K562 (cell line): Measurements from ENCODE around the gene ZMIZ1. TPM values are rescaled to one million over a fixed set of nuclear protein-coding genes. Genes with fewer than 3 reads are reported as not detected.

Experiments used
- BHLHE40 ChIP-seq: IDR thresholded peaks from 2 replicates; pipeline ENCODE4 v1.6.1; 2011; ENCODE audit warnings: low read length, improper control_type of control experiment
- CEBPG ChIP-seq, 3 experiments: fragments of 200-800 bp in 1 of 3; sonication (Bioruptor generic) in 1 of 3; sonication (generic) in 1 of 3; formaldehyde crosslinking in 1 of 3; IDR thresholded peaks in 2 of 3; conservative IDR thresholded peaks in 1 of 3; 2 replicates each; pipeline versions ENCODE4 v1.6.1 to v1.8.0; 2016 to 2022; ENCODE audit warnings: missing compliant biosample characterization in 2 of 3, missing genetic modification characterization in 2 of 3, mild to moderate bottlenecking in 1 of 3, missing genetic modification reagents in 1 of 3
- DIDO1 ChIP-seq: fragments of 450-650 bp; IDR thresholded peaks from 2 replicates; pipeline ENCODE4 v1.6.1; 2016; ENCODE audit warnings: low read depth, missing biosample characterization, missing genetic modification characterization
- EHMT2 ChIP-seq: fragments of 450-650 bp; IDR thresholded peaks from 2 replicates; pipeline ENCODE4 v1.6.1; 2018; ENCODE audit warnings: antibody characterized with exemption
- EZH2 ChIP-seq: IDR thresholded peaks from 2 replicates; pipeline ENCODE4 v1.6.1; 2012; ENCODE audit warnings: low read depth, mild to moderate bottlenecking, inconsistent platforms, low read length, borderline replicate concordance
- KLF16 ChIP-seq: IDR thresholded peaks from 2 replicates; pipeline ENCODE4 v1.6.1; 2016; ENCODE audit warnings: antibody characterized with exemption
- MCM2 ChIP-seq: fragments of 450-650 bp; IDR thresholded peaks from 2 replicates; pipeline ENCODE4 v1.6.1; 2017; ENCODE audit warnings: low read depth, mild to moderate bottlenecking
- MECOM ChIP-seq: fragments of 250-450 bp; sonication (Bioruptor Pico); IDR thresholded peaks from 2 replicates; pipeline ENCODE4 v1.8.0; 2022; ENCODE audit warnings: inconsistent platforms
- PHB2 ChIP-seq: fragments of 450-650 bp; IDR thresholded peaks from 2 replicates; pipeline ENCODE4 v1.6.1; 2017; ENCODE audit warnings: low read depth
- PHTF2 ChIP-seq: fragments of 250-450 bp; sonication (Bioruptor Pico); IDR thresholded peaks from 2 replicates; pipeline ENCODE4 v1.5.0; 2021; ENCODE audit warnings: mild to moderate bottlenecking
- POLR2A ChIP-seq: fragments of 450-650 bp; conservative IDR thresholded peaks from 2 replicates; pipeline ENCODE4 v1.6.1; 2016
- POLR3G ChIP-seq: IDR thresholded peaks from 2 replicates; pipeline ENCODE4 v1.6.1; 2011; ENCODE audit not compliant: insufficient read length, insufficient replicate concordance; ENCODE audit errors: extremely low read depth
- RBM39 ChIP-seq: fragments of 200-400 bp; formaldehyde crosslinking; optimal IDR thresholded peaks from 2 replicates; pipeline ENCODE3; 2018; ENCODE audit warnings: low read depth, low read length
- SAFB2 ChIP-seq: fragments of 200-400 bp; formaldehyde crosslinking; IDR thresholded peaks from 2 replicates; pipeline ENCODE4 v1.6.1; 2018; ENCODE audit warnings: borderline replicate concordance, low read length, low read depth, moderate library complexity; ENCODE audit not compliant: severe bottlenecking
- SIX5 ChIP-seq, 2 experiments: IDR thresholded peaks; 2 replicates each; pipeline ENCODE4 v1.6.1; 2011; ENCODE audit warnings: low read length in 2 of 2, borderline replicate concordance in 1 of 2, low read depth in 1 of 2, mild to moderate bottlenecking in 1 of 2, moderate library complexity in 1 of 2; ENCODE audit not compliant: insufficient read depth in 1 of 2
- SRSF7 ChIP-seq: fragments of 200-400 bp; formaldehyde crosslinking; optimal IDR thresholded peaks from 2 replicates; pipeline ENCODE3; 2017; ENCODE audit warnings: mild to moderate bottlenecking, low read depth, low read length
- TAL1 ChIP-seq: fragments of 450-650 bp; IDR thresholded peaks from 2 replicates; pipeline ENCODE4 v1.6.1; 2016; ENCODE audit warnings: mild to moderate bottlenecking
- YY1 ChIP-seq, 3 experiments: IDR thresholded peaks; 2 replicates each; pipeline ENCODE4 v1.6.1; 2011; ENCODE audit warnings: low read length in 2 of 3, mild to moderate bottlenecking in 2 of 3, moderate library complexity in 2 of 3, borderline replicate concordance in 1 of 3, control low read depth in 1 of 3, low read depth in 1 of 3; ENCODE audit not compliant: insufficient read depth in 3 of 3, insufficient replicate concordance in 2 of 3, control insufficient read depth in 1 of 3, insufficient read length in 1 of 3; ENCODE audit errors: extremely low read depth in 1 of 3
- ZC3H4 ChIP-seq: sonication (generic); formaldehyde crosslinking; IDR thresholded peaks from 2 replicates; pipeline ENCODE4 v1.9.0; 2021; ENCODE audit warnings: missing genetic modification reagents, borderline replicate concordance
- ZFX ChIP-seq: sonication (generic); formaldehyde crosslinking; IDR thresholded peaks from 2 replicates; pipeline ENCODE4 v1.8.0; 2022; ENCODE audit warnings: mild to moderate bottlenecking, missing genetic modification reagents, moderate library complexity
- ZNF696 ChIP-seq: fragments of 250-450 bp; sonication (Bioruptor Pico); conservative IDR thresholded peaks from 2 replicates; pipeline ENCODE4 v1.4.0; 2020; ENCODE audit warnings: mild to moderate bottlenecking, moderate library complexity
- ZNF76 ChIP-seq: fragments of 250-450 bp; sonication (Bioruptor Pico); IDR thresholded peaks from 2 replicates; pipeline ENCODE4 v1.4.0; 2020; ENCODE audit warnings: mild to moderate bottlenecking, moderate library complexity, borderline replicate concordance
- polyA plus RNA-seq, 8 experiments: library from polyadenylated mRNA; depleted of rRNA in 4 of 8; stranded (reverse) in 5 of 8; unstranded in 3 of 8; fragments of >200 nt; fragmentation: Nextera tagmentation in 2 of 8; fragmentation: Illumina TruSeq in 1 of 8; extraction: Ambion mirVana in 2 of 8; extraction: Trizol in 1 of 8; gene quantifications; 2 replicates each; pipeline versions ENCODE4 v1.2.1 to v1.2.3, GENCODE V29; 2011 to 2014; ENCODE audit warnings: inconsistent platforms in 1 of 8, missing spikeins in 1 of 8
- total RNA-seq, 7 experiments: library from RNA; depleted of rRNA in 6 of 7; stranded (reverse); fragments of >200 nt in 6 of 7; fragmentation: Illumina TruSeq in 2 of 7; extraction: Trizol in 2 of 7; gene quantifications; 2 replicates each; pipeline versions ENCODE4 v1.2.1 to v1.2.3, GENCODE V29; 2011 to 2021; ENCODE audit warnings: low replicate concordance in 1 of 7
- TF ChIP-seq, protein P1 (sequence below), 2 experiments: fragments of 150-350 bp in 1 of 2; IDR thresholded peaks; 2 replicates each; pipeline ENCODE4 v1.6.1; 2012 to 2016; ENCODE audit warnings: low read depth in 2 of 2, low read length in 2 of 2, mild to moderate bottlenecking in 1 of 2, moderate library complexity in 1 of 2
- TF ChIP-seq, protein P2 (sequence below): fragments of 250-450 bp; sonication (Bioruptor Pico); IDR thresholded peaks from 2 replicates; pipeline ENCODE4 v1.5.0; 2021
- TF ChIP-seq, protein P3 (sequence below): fragments of 450-650 bp; formaldehyde crosslinking; IDR thresholded peaks from 2 replicates; pipeline ENCODE4 v1.4.0; 2020; ENCODE audit warnings: mild to moderate bottlenecking

ZMIZ1 gene
- total and polyA plus RNA-seq, 9 of the 15 experiments (the other 6 are each of a cell fraction or from before 2014, with no cell fraction given), result 1.0 to 37.3 (median 4.3) TPM

DNA sequence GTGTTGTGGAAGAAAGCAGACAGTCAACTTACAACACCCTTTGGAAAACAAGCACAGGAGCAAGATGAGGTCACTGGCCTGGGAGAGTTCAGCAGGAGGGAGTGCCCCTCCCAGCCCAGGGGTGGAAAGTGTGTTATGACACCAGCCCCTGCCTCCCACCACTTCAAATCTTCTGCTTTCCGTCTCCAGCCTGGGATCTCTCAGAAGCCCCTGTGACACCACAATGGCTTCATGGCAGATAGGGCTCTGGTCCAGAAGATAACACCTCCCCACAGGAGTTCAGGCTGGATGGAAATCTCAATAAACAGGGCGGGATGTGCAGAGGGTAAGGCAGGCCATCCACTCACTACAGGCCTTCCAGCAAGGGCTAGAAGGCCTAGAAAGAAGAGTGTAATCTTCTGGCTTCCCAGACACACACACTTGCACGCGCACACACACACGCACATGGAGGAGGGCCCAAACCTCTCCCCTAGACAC, 48.7 kb upstream of the ZMIZ1 start (continued):
- TF ChIP-seq, protein P1, sequence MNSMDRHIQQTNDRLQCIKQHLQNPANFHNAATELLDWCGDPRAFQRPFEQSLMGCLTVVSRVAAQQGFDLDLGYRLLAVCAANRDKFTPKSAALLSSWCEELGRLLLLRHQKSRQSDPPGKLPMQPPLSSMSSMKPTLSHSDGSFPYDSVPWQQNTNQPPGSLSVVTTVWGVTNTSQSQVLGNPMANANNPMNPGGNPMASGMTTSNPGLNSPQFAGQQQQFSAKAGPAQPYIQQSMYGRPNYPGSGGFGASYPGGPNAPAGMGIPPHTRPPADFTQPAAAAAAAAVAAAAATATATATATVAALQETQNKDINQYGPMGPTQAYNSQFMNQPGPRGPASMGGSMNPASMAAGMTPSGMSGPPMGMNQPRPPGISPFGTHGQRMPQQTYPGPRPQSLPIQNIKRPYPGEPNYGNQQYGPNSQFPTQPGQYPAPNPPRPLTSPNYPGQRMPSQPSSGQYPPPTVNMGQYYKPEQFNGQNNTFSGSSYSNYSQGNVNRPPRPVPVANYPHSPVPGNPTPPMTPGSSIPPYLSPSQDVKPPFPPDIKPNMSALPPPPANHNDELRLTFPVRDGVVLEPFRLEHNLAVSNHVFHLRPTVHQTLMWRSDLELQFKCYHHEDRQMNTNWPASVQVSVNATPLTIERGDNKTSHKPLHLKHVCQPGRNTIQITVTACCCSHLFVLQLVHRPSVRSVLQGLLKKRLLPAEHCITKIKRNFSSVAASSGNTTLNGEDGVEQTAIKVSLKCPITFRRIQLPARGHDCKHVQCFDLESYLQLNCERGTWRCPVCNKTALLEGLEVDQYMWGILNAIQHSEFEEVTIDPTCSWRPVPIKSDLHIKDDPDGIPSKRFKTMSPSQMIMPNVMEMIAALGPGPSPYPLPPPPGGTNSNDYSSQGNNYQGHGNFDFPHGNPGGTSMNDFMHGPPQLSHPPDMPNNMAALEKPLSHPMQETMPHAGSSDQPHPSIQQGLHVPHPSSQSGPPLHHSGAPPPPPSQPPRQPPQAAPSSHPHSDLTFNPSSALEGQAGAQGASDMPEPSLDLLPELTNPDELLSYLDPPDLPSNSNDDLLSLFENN (IDR thresholded peaks at IDR 0.05; ENCODE audit: low read depth in 2 of 2, low read length in 2 of 2), result peak in 1 of 2 experiments; percentile 77; a peak in 2 of 4 replicates
- TF ChIP-seq POLR3G (no peak), PHB2 (peak; percentile 79; the same call in 1 of the 2 replicates), RBM39 (no peak), DIDO1 (tag) (no peak), EZH2 (no peak), MECOM (CRISPR knock-in tag) (0 out of 2 replicates have a peak, but pooled peaks have one; percentile 65), SRSF7 (no peak), ZNF76 (no peak), MCM2 (no peak), KLF16 (peak; percentile 94), BHLHE40 (peak; percentile 60), ZC3H4 (CRISPR knock-in tag) (no peak), PHTF2 (CRISPR knock-in tag) (no peak), POLR2A (no peak), TAL1 (peak; percentile 93), SIX5 (IDR thresholded peaks at IDR 0.05; ENCODE audit: borderline replicate concordance in 1 of 2, insufficient read depth in 1 of 2, low read depth in 1 of 2, low read length in 2 of 2) (no peak), SAFB2 (no peak), EHMT2 (no peak; the same call in none of the 2 replicates), CEBPG (CRISPR knock-in tag; IDR thresholded peaks at IDR 0.05) (no peak; the same call in 1 of the 2 replicates), CEBPG (tag; conservative IDR thresholded peaks at IDR 0.05 in 1 of 2, IDR thresholded peaks at IDR 0.05 in 1 of 2) (peak; percentile 10 to 67; a peak in 2 of 4 replicates), ZFX (CRISPR knock-in tag) (peak; percentile 79), YY1 (IDR thresholded peaks at IDR 0.05; ENCODE audit: borderline replicate concordance in 1 of 3, control insufficient read depth in 1 of 3, extremely low read depth in 1 of 3, insufficient read depth in 3 of 3, insufficient read length in 1 of 3, insufficient replicate concordance in 2 of 3, low read depth in 1 of 3, low read length in 2 of 3) (peak in 1 of 3 experiments; percentile 18), ZNF696 (CRISPR knock-in tag) (no peak)
- TF ChIP-seq, protein P2, sequence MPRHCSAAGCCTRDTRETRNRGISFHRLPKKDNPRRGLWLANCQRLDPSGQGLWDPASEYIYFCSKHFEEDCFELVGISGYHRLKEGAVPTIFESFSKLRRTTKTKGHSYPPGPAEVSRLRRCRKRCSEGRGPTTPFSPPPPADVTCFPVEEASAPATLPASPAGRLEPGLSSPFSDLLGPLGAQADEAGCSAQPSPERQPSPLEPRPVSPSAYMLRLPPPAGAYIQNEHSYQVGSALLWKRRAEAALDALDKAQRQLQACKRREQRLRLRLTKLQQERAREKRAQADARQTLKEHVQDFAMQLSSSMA, result no peak
- TF ChIP-seq, protein P3, sequence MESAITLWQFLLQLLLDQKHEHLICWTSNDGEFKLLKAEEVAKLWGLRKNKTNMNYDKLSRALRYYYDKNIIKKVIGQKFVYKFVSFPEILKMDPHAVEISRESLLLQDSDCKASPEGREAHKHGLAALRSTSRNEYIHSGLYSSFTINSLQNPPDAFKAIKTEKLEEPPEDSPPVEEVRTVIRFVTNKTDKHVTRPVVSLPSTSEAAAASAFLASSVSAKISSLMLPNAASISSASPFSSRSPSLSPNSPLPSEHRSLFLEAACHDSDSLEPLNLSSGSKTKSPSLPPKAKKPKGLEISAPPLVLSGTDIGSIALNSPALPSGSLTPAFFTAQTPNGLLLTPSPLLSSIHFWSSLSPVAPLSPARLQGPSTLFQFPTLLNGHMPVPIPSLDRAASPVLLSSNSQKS (CRISPR knock-in tag), result no peak
